Measurements from ENCODE around the gene SNRNP200.

DNA sequence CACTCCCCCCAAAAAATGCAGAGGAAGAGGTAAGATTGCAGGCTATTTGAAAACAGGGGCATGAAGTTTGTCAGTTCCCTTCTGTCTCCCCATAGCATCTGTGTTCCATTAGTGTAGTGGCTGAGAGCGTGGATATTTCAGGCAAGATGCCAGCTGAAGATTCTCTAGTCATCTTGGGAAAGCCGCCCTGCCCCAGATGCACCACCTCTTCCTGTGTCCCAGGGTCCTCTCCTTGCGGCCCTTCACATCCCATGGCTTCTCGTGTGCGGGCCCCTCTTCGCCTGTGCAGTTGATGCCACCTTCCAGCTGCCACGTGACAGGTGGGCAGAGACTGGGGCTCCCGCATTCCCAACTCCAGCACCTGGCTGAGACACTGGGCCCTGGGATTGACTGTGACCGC lies 55.7 kb downstream of the SNRNP200 start:
- TF ChIP-seq, protein P1, sequence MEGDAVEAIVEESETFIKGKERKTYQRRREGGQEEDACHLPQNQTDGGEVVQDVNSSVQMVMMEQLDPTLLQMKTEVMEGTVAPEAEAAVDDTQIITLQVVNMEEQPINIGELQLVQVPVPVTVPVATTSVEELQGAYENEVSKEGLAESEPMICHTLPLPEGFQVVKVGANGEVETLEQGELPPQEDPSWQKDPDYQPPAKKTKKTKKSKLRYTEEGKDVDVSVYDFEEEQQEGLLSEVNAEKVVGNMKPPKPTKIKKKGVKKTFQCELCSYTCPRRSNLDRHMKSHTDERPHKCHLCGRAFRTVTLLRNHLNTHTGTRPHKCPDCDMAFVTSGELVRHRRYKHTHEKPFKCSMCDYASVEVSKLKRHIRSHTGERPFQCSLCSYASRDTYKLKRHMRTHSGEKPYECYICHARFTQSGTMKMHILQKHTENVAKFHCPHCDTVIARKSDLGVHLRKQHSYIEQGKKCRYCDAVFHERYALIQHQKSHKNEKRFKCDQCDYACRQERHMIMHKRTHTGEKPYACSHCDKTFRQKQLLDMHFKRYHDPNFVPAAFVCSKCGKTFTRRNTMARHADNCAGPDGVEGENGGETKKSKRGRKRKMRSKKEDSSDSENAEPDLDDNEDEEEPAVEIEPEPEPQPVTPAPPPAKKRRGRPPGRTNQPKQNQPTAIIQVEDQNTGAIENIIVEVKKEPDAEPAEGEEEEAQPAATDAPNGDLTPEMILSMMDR (IDR thresholded peaks at IDR 0.05), result no peak
- TF ChIP-seq POLR2A (IDR thresholded peaks at IDR 0.05) (no peak), POLR2AphosphoS5 (IDR thresholded peaks at IDR 0.05) (no peak)

Measured in transverse colon (tissue), 4 donors.